ENCODE data around the gene AKR7A3.
"Not testable (repeated sequence)": the region's sequence is repeated elsewhere in the genome, so short reads cannot be mapped to it uniquely, and the experiment has no call there.

- TF ChIP-seq POLR2A (IDR thresholded peaks at IDR 0.05), result not testable (repeated sequence)
- TF ChIP-seq CTCF (IDR thresholded peaks at IDR 0.05), result peak in 1 of 12 donors; percentile 31
These were observed 18.9 kb downstream of the AKR7A3 start for GRCh38 chr1:19269427-19270342.
